Left ventricle myocardium inferior (tissue), 1 donor: ENCODE measurements around the gene TBCD. TPM values are rescaled to one million over a fixed set of nuclear protein-coding genes. Genes with fewer than 3 reads are reported as not detected.
"Not testable (repeated sequence)": the region's sequence is repeated elsewhere in the genome, so short reads cannot be mapped to it uniquely, and the experiment has no call there.

Experiments used
- DNase-seq: peaks from one replicate; pipeline ENCODE4 v3.0.0-alpha.2; 2020
- H3K27ac ChIP-seq: fragments of 200-600 bp; replicated peaks from 2 replicates; pipeline ENCODE4 v1.8.0; 2021
- H3K27me3 ChIP-seq: fragments of 200-600 bp; 2 replicates; pipeline ENCODE4 v1.8.0; 2021; ENCODE audit warnings: low read depth
- H3K36me3 ChIP-seq: fragments of 200-600 bp; 2 replicates; pipeline ENCODE4 v1.8.0; 2021
- H3K4me1 ChIP-seq: fragments of 200-600 bp; 2 replicates; pipeline ENCODE4 v1.8.0; 2021
- H3K4me3 ChIP-seq: fragments of 200-600 bp; 2 replicates; pipeline ENCODE4 v1.8.0; 2021; ENCODE audit warnings: mild to moderate bottlenecking, moderate library complexity
- H3K9me3 ChIP-seq: fragments of 200-600 bp; replicated peaks from 2 replicates; pipeline ENCODE4 v1.8.0; 2021
- intact Hi-C: fragments of 100-400 bp; cut with micrococcal nuclease; formaldehyde crosslinking; loops from one replicate; pipeline ENCODE4 v1.11.0; 2022
- total RNA-seq: library from RNA; stranded (reverse); fragmentation: NEBNext Ultra II Directional; extraction: Animal tissue kit (Norgen Biotek cat#: 25700); gene quantifications from one replicate; pipeline ENCODE4 v1.2.1, GENCODE V29; 2021
- TF ChIP-seq, protein P1 (sequence below): fragments of 200-600 bp; IDR thresholded peaks from 2 replicates; pipeline ENCODE4 v1.8.0; 2021; ENCODE audit warnings: antibody characterized with exemption, mild to moderate bottlenecking, borderline replicate concordance
- donor health status: DM: no; HTN: yes; CAD: no; lungs with severe emphysema.

TBCD gene
- total RNA-seq, 1 donor from 2014 or later: 48.0 TPM

DNA sequence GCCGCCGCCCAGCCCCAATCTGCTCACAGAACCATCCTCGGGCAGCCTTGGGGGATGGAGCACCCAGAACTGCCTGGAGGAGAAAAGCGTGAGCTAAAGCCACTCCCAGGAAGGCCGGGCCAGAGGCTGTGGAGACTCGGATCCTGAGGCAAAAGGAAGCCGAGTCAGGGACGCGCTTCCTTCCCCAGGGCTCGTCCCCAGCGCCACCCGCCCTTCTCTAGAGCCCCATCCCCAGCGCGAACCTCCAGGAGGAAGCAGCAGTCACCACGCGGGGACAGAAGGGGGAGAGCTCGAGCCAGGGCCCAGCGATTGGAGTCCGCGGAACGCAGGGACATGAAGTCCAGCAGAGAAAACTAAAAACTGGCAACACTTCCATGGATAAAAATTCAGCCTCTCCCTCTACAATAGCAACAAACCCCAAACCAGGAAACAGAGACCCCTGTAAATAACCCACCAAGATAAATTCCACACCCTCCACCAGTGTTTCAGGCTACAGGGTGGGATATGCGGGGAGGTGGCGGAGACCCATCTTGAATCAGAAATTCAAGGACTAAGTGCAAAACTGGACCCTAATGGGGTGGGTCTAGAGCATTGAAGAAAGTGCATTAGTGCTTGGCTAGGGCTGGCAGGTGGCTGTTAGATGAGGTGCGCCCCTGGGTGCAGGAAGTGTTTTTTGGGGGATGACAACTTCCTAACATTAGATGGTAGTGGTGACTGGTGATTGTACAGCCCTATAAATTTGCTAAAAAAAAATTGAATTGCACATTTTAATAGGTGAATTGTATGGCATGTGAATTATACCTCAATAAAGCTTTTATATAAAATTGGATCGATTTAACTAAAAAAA is 211.5 kb downstream of the TBCD start:
- peak; percentile 86 for DNase-seq
- H3K4me3 ChIP-seq: peak overlapping the region; percentile 44
- peak overlapping the region; percentile 60 for H3K27ac ChIP-seq

GRCh38 chr17:82964451-82964850 is 212.6 kb downstream of the TBCD start:
- H3K27me3 ChIP-seq, H3K4me3 ChIP-seq, H3K27ac ChIP-seq, DNase-seq, H3K9me3 ChIP-seq, H3K36me3 ChIP-seq, intact Hi-C loops: not testable (repeated sequence)
- peaks cover 14% of the 10 kb centered on the region for H3K4me1 ChIP-seq

More for the DNA sequence above, 211.5 kb downstream of the TBCD start:
- TF ChIP-seq, protein P1, sequence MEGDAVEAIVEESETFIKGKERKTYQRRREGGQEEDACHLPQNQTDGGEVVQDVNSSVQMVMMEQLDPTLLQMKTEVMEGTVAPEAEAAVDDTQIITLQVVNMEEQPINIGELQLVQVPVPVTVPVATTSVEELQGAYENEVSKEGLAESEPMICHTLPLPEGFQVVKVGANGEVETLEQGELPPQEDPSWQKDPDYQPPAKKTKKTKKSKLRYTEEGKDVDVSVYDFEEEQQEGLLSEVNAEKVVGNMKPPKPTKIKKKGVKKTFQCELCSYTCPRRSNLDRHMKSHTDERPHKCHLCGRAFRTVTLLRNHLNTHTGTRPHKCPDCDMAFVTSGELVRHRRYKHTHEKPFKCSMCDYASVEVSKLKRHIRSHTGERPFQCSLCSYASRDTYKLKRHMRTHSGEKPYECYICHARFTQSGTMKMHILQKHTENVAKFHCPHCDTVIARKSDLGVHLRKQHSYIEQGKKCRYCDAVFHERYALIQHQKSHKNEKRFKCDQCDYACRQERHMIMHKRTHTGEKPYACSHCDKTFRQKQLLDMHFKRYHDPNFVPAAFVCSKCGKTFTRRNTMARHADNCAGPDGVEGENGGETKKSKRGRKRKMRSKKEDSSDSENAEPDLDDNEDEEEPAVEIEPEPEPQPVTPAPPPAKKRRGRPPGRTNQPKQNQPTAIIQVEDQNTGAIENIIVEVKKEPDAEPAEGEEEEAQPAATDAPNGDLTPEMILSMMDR: peak; percentile 87
- H3K27me3 ChIP-seq: no peaks in the 10 kb centered on the region
- H3K9me3 ChIP-seq: no peaks in the 10 kb centered on the region
- H3K36me3 ChIP-seq: no peaks in the 10 kb centered on the region
- intact Hi-C loops: no loop called here
- H3K4me1 ChIP-seq: peaks cover 14% of the 10 kb centered on the region

DNA sequence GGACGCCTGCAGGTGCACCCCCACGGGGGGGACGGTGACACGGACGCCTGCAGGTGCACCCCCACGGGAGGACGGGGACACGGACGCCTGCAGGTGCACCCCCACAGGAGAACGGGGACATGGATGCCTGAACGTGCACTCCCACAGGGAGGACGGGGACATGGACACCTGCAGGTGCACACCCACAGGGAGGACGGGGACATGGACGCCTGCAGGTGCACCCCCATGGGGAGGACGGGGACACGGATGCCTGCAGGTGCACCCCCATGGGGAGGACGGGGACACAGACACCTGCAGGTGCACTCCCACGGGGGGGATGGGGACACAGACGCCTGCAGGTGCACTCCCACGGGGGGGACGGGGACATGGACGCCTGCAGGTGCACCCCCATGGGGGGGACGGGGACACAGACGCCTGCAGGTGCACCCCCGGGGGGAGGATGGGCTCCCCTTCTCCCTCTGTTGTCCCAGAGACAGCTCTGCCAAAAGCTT is 213.0 kb downstream of the TBCD start:
- intact Hi-C loops: no loop called here
- DNase-seq: no peak

DNA sequence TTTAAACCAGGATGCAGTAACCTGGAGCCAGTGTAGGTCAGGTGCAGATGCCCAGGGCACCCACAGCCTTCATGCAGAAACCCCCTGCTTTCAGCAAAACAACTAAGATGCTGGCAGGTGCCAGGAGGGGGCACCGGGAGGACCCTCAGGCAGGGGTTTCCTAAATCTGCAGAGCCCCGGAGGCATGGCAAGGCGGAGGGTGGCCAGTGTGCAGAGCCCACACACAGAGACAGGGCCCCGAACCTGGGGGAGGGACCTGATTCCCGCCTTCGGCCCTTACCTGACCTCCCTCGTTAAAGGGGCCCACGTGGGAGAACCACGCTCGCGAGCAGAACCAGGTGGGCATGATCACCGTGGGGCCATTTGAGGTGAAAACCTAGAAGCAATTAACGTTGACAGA is 213.5 kb downstream of the TBCD start:
- intact Hi-C loops: no loop called here
- Histone ChIP-seq H3K36me3 (no peaks in the 10 kb centered on the region), H3K4me1 (peaks cover 14% of the 10 kb centered on the region), H3K9me3 (no peaks in the 10 kb centered on the region), H3K4me3 (no peak overlapping the region), H3K27ac (no peak overlapping the region), H3K27me3 (no peaks in the 10 kb centered on the region)
- no peak for DNase-seq
- TF ChIP-seq, protein P1: no peak

More for the DNA sequence above, 213.0 kb downstream of the TBCD start:
- Histone ChIP-seq H3K27me3 (no peaks in the 10 kb centered on the region), H3K9me3 (no peaks in the 10 kb centered on the region), H3K4me1 (peaks cover 14% of the 10 kb centered on the region), H3K27ac (no peak overlapping the region), H3K4me3 (no peak overlapping the region), H3K36me3 (no peaks in the 10 kb centered on the region)
- TF ChIP-seq, protein P1: no peak

DNA sequence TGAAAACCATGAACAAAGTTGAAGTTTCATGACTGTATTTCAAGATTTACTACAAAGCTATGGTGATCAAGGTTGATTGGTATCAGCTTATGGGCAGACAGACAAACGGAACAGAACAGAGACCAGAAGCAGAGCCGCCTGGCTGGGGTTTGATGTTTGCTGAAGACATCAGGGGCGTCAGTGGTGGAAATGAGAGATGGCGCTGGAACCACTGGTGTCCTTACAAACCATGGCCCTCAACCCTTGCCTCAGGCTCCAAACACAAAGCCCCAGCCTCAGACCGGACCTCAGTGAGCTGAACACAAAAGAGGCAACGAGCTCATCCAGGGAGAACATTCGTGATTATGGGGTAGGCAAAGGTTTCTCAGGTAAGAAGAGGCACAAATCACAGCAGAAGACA is 214.6 kb downstream of the TBCD start:
- H3K27me3 ChIP-seq: no peaks in the 10 kb centered on the region
- H3K4me1 ChIP-seq: peaks cover 14% of the 10 kb centered on the region
- DNase-seq: no peak
- no peaks in the 10 kb centered on the region for H3K36me3 ChIP-seq
- H3K9me3 ChIP-seq: no peaks in the 10 kb centered on the region
- TF ChIP-seq, protein P1: no peak
- no peak overlapping the region for H3K4me3 ChIP-seq
- H3K27ac ChIP-seq: no peak overlapping the region
- intact Hi-C loops: no loop called here
